Right ventricle myocardium inferior (tissue), 1 donor: ENCODE results near the gene ANTKMT. TPM values are rescaled to one million over a fixed set of nuclear protein-coding genes. Genes with fewer than 3 reads are reported as not detected.

Source experiments
- ATAC-seq: fragments of 200-7000 bp; cut with Tn5 transposase; one replicate; pipeline ENCODE4 v1.9.1; 2020; ENCODE audit warnings: mild to moderate bottlenecking, moderate library complexity
- DNase-seq: peaks from one replicate; pipeline ENCODE4 v3.0.0; 2021; ENCODE audit errors: missing footprints
- intact Hi-C: fragments of 100-400 bp; cut with DNase I; formaldehyde crosslinking; loops from one replicate; pipeline ENCODE4 v1.11.0; 2022
- long read RNA-seq: library from polyadenylated mRNA; unstranded; transcript quantifications from one replicate; pipeline ENCODE4 v2.0.0, GENCODE V29; 2021
- total RNA-seq: library from RNA; stranded (reverse); fragmentation: NEBNext Ultra II Directional; extraction: Animal tissue kit (Norgen Biotek cat#: 25700); gene quantifications from one replicate; pipeline ENCODE4 v1.2.1, GENCODE V29; 2021
- donor health status: DM: no; HTN: yes; CAD: no; lungs with severe emphysema.

The ANTKMT gene, protein sequence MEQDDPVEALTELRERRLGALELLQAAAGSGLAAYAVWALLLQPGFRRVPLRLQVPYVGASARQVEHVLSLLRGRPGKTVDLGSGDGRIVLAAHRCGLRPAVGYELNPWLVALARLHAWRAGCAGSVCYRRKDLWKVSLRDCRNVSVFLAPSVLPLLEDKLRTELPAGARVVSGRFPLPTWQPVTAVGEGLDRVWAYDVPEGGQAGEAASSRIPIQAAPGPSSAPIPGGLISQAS
- 29.1 TPM for total RNA-seq
- long read RNA-seq, transcript FAM173A-207 (5 exons, 1,052 nt): major isoform, 9 of 21 reads
- long read RNA-seq, partial matches to known transcripts: 3 of 21 reads
- long read RNA-seq, other reads (novel, unspliced or antisense): 2 of 21 reads

GRCh38 chr16:720990-721764 is at the start of gene ANTKMT:
Gene ANTKMT (plus strand): TSS chr16:721146. CDS start chr16:721275, 129 bp downstream.
- DNase-seq (peak; percentile 89), ATAC-seq (peak; percentile 88)
- intact Hi-C loops: loop anchor here (5.0 kb wide), 1 partner anchor 34 kb away; no protein-coding TSS in a partner anchor

DNA sequence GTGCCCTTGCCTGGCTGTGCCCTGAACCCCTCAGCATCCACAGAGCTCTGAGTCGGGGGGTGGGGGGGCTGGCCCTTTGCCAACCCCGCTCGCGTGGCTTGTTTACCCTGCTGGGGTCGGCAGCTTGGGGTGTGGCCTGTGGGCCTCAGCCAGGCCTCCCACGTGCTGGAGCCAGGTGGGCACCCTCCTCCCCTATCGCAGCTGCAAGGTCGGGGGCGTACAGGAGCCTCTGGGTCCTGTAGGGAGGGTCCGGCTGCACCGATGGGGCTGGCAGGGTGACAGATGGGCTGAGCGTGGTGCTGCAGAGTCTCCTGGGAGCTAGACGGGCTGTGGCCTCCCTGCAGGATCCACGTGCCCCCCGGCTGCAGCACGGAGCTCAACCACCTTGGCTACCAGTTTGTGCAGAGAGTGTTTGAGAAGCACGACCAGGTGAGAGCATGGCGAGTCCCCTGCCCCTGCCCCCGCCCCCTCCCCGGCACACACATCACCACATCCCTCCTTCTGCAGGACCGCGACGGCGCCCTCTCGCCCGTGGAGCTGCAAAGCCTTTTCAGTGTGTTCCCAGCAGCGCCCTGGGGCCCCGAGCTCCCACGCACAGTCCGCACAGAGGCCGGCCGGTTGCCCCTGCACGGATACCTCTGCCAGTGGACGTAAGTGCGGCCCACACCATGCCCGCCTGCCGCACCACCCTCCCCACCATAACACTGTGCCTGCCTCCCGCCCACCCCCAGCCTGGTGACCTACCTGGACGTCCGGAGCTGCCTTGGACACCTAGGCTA is 49.4 kb upstream of the ANTKMT start:
- DNase-seq (no peak), ATAC-seq (no peak)
- intact Hi-C loops: no loop called here

- ATAC-seq (no peak), DNase-seq (no peak)
- intact Hi-C loops: no loop called here
These were observed 48.6 kb upstream of the ANTKMT start for GRCh38 chr16:672371-672770.

DNA sequence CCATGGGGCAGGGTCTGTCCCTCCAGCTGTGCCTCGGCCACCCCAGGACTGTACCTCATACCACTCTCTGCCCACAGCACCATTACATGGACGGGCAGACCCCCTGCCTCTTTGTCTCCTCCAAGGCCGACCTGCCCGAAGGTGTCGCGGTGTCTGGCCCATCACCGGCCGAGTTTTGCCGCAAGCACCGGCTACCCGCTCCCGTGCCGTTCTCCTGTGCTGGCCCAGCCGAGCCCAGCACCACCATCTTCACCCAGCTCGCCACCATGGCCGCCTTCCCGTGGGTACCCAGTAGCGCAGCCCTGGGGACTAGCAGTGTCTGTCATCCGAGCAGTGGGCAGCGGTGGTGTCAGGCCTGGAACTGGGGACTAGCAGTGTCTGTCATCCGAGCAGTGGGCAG is 48.1 kb upstream of the ANTKMT start:
- DNase-seq: no peak
- intact Hi-C loops: no loop called here
- ATAC-seq: no peak

- no peak for ATAC-seq
These were observed 47.5 kb upstream of the ANTKMT start for GRCh38 chr16:673399-673991.

GRCh38 chr16:674214-674881 is 46.6 kb upstream of the ANTKMT start:
- intact Hi-C loops: no loop called here
- DNase-seq: no peak
- ATAC-seq: no peak

More at GRCh38 chr16:673399-673991, 47.5 kb upstream of the ANTKMT start:
- intact Hi-C loops: no loop called here
- DNase-seq: no peak

DNA sequence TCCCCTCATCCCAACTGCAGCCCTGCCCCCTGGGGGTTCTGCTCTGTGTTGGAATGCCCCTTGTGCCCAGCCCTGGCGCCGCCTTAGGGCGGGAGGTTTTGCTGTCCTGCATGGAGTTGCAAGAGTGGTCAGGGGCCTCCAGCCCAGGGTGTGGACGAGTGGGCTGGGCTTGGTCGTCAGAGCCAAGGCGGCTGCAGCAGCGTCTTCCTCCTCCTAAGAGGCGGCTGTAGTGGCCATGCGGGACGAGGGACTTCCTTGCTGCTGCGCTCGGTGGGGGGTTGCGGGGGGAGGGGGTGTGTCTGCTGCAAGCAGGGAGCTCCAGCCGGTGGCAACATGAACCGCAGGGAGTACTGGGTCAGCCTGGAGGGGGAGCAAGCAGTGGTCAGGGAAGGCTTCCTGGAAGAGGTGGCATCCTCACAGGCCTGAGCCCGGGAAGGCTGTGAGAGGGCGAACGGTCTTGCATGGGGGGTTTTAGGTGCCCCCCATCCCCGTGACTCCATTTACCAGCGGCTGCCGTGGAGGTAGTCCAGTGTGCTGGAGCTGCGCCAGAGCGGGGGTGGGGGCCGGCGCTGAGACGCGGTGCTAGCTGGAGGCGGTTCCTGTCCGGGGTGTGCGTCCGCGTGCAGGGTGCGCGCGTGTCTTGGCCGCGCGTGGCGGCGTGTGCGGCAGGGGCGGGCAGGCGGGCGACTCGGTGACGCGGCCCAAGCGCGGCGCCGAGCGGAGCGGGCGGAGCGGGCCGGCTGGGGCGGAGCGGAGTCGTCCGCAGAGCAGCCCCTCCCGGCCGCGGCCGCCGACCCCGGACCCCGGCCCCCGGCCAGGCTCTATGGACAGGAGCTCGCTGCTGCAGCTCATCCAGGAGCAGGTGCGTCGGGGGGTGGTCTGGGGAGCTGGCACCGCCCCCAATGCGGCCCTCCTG is 45.7 kb upstream of the ANTKMT start, which contains the start of gene RHBDL1:
Gene RHBDL1 (plus strand): TSS at position 704 of the 916 bp plus-strand sequence. CDS start 120 bp downstream, at position 824.
- DNase-seq (no peak), ATAC-seq (no peak)
- intact Hi-C loops: no loop called here

DNA sequence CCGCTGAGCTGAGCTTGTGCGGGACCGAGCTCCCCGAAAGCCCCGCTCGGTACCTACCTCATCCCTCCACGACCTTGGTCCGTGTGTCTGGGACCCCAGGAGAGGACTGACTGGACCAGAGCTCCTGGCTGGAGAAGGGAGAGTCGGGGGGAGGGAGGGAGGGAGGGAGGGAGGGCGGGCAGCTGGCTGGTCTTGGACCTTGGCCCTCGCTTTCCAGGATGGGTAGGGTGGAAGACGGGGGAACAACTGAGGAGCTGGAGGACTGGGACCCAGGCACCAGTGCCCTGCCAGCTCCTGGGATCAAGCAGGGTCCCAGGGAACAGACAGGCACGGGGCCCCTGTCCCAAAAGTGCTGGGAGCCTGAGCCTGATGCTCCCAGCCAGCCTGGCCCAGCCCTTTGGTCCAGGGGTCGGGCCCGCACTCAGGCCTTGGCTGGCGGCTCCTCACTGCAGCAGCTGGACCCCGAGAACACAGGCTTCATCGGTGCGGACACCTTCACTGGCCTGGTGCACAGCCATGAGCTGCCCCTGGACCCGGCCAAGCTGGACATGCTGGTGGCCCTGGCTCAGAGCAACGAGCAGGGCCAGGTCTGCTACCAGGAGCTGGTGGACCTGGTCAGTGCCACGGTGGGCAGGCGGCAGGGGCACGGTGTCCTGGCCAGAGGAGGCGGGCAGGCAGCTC is 44.9 kb upstream of the ANTKMT start:
- no peak for ATAC-seq
- intact Hi-C loops: no loop called here

GRCh38 chr16:676565-676902 is 44.4 kb upstream of the ANTKMT start:
- intact Hi-C loops: no loop called here

More for the DNA sequence above, 44.9 kb upstream of the ANTKMT start:
- no peak for DNase-seq

GRCh38 chr16:676913-677312 is 44.0 kb upstream of the ANTKMT start:
- no peak for ATAC-seq
- no peak for DNase-seq
- intact Hi-C loops: no loop called here

More at GRCh38 chr16:676565-676902, 44.4 kb upstream of the ANTKMT start:
- DNase-seq (no peak), ATAC-seq (no peak)

- no peak for DNase-seq
- ATAC-seq: no peak
- intact Hi-C loops: no loop called here
These were observed 43.4 kb upstream of the ANTKMT start for GRCh38 chr16:677316-678190.

DNA sequence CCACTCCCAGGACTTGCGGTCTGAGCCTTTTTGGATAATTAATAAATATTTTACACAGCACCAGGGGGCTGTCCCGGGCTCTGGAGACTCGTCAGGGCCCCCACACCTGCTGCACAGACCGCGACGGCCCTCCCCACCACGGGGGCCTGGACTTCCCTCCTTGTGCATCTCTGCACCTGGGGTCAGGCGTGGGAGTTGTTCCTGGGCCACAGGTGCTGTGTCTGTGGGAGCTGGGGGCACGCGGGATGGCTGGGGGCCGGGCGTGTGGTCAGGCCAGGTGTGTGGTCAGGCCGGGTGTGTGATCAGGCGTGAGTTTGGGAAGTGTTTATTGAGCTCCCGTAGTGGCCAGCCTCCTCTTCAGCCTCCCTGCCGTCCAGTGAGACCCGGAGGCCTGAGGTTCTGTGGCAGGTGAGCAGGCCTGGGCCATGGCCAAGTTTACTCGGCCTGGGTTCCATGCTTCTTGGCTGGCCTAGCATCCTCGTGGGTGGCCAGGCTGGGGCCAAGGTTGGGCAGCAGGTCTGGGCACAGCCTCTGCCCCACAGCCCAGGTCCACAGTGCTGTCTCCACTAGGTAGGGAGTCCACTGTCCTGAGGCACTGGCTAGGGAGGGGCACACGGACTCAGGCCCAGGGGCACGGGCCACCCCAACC is 42.6 kb upstream of the ANTKMT start:
- DNase-seq (no peak), ATAC-seq (no peak)
- intact Hi-C loops: no loop called here

- ATAC-seq: peak; percentile 37
- peak; percentile 85 for DNase-seq
- intact Hi-C loops: no loop called here
These were observed 41.8 kb upstream of the ANTKMT start for GRCh38 chr16:678858-679813.
